ENCODE data around the gene CHST11.

DNA sequence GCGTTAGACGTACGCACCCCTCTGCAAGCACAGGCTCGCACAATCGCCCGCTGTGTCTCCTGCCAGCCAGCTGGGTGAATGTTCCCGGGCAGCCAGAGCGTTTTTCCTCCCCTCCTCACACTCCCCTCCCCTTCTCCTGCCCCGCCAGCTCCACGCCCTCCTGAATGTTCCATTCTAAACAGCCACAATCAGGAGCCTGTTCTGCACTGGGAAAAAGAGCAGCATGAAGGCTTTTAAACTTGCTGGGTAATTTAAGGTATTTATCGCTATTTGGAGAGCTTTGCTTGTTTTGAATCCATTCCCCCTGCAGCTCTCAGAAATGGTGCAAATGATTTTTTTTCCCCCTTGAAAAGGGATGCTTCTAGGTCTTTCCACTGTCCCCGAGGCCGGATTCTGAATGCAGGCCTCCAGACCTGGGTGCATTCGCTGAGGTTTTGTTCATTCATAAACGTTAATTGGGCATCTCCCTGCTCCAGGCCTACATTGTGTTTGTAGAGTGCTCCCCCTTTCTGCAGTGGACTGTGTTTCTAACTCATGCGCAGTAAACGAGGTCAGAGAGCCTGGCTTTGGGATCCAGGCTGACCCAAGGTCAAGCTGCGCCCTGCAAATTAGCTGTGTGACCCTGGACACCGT, 212.5 kb downstream of the CHST11 start:
- no peak for TF ChIP-seq JUN (IDR thresholded peaks at IDR 0.05; ENCODE audit: borderline replicate concordance, low read depth, low read length)
- no peak for TF ChIP-seq JUN (CRISPR knock-in tag; IDR thresholded peaks at IDR 0.05; ENCODE audit: borderline replicate concordance)
- no peak for TF ChIP-seq ZNF253 (CRISPR knock-in tag; conservative IDR thresholded peaks at IDR 0.05)
- no peak for TF ChIP-seq RBM17 (IDR thresholded peaks at IDR 0.05; ENCODE audit: borderline replicate concordance, low read depth, low read length)
- TF ChIP-seq, protein P1, sequence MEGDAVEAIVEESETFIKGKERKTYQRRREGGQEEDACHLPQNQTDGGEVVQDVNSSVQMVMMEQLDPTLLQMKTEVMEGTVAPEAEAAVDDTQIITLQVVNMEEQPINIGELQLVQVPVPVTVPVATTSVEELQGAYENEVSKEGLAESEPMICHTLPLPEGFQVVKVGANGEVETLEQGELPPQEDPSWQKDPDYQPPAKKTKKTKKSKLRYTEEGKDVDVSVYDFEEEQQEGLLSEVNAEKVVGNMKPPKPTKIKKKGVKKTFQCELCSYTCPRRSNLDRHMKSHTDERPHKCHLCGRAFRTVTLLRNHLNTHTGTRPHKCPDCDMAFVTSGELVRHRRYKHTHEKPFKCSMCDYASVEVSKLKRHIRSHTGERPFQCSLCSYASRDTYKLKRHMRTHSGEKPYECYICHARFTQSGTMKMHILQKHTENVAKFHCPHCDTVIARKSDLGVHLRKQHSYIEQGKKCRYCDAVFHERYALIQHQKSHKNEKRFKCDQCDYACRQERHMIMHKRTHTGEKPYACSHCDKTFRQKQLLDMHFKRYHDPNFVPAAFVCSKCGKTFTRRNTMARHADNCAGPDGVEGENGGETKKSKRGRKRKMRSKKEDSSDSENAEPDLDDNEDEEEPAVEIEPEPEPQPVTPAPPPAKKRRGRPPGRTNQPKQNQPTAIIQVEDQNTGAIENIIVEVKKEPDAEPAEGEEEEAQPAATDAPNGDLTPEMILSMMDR (IDR thresholded peaks at IDR 0.05 in 2 of 3, conservative IDR thresholded peaks at IDR 0.05 in 1 of 3; ENCODE audit: insufficient read depth in 2 of 3, low read depth in 1 of 3, low read length in 3 of 3): peak; percentile 32 to 56 (median 41); a peak in 5 of 6 replicates
- TF ChIP-seq NCOR1 (IDR thresholded peaks at IDR 0.05): no peak
- TF ChIP-seq EZH2 (IDR thresholded peaks at IDR 0.05; ENCODE audit: borderline replicate concordance, low read depth, low read length): no peak
- TF ChIP-seq, protein P2, sequence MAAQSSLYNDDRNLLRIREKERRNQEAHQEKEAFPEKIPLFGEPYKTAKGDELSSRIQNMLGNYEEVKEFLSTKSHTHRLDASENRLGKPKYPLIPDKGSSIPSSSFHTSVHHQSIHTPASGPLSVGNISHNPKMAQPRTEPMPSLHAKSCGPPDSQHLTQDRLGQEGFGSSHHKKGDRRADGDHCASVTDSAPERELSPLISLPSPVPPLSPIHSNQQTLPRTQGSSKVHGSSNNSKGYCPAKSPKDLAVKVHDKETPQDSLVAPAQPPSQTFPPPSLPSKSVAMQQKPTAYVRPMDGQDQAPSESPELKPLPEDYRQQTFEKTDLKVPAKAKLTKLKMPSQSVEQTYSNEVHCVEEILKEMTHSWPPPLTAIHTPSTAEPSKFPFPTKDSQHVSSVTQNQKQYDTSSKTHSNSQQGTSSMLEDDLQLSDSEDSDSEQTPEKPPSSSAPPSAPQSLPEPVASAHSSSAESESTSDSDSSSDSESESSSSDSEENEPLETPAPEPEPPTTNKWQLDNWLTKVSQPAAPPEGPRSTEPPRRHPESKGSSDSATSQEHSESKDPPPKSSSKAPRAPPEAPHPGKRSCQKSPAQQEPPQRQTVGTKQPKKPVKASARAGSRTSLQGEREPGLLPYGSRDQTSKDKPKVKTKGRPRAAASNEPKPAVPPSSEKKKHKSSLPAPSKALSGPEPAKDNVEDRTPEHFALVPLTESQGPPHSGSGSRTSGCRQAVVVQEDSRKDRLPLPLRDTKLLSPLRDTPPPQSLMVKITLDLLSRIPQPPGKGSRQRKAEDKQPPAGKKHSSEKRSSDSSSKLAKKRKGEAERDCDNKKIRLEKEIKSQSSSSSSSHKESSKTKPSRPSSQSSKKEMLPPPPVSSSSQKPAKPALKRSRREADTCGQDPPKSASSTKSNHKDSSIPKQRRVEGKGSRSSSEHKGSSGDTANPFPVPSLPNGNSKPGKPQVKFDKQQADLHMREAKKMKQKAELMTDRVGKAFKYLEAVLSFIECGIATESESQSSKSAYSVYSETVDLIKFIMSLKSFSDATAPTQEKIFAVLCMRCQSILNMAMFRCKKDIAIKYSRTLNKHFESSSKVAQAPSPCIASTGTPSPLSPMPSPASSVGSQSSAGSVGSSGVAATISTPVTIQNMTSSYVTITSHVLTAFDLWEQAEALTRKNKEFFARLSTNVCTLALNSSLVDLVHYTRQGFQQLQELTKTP (IDR thresholded peaks at IDR 0.05; ENCODE audit: low read depth in 1 of 2, partially characterized antibody in 2 of 2): no peak
- no peak for TF ChIP-seq ZNF24 (IDR thresholded peaks at IDR 0.05)
- peak; percentile 39 to 53; a peak in 3 of 4 replicates for TF ChIP-seq RAD21 (CRISPR knock-in tag; conservative IDR thresholded peaks at IDR 0.05 in 1 of 2, IDR thresholded peaks at IDR 0.05 in 1 of 2)
